Right lobe of liver (tissue), 4 donors: ENCODE data around the gene HDAC11.
"Not testable (repeated sequence)": the region's sequence is repeated elsewhere in the genome, so short reads cannot be mapped to it uniquely, and the experiment has no call there.

Source experiments
- POLR2A ChIP-seq: fragments of 450-650 bp; IDR thresholded peaks from one replicate; pipeline ENCODE4 v1.6.1; 2017; ENCODE audit warnings: antibody characterized with exemption, mild to moderate bottlenecking
- TF ChIP-seq, protein P1 (sequence below), 4 donors: fragments of 200-600 bp in 3 of 4; fragments of 450-650 bp in 1 of 4; IDR thresholded peaks; one replicate each; pipeline versions ENCODE4 v1.5.1 to v1.8.0; 2016 to 2022; ENCODE audit warnings: antibody characterized with exemption in 4 of 4, mild to moderate bottlenecking in 2 of 4
- donor health status: DM: no; HTN: no; CAD: no.
- donor health status: DM: no; HTN: no; CAD: no.
- donor health status: DM: no; HTN: yes; CAD: no.

DNA sequence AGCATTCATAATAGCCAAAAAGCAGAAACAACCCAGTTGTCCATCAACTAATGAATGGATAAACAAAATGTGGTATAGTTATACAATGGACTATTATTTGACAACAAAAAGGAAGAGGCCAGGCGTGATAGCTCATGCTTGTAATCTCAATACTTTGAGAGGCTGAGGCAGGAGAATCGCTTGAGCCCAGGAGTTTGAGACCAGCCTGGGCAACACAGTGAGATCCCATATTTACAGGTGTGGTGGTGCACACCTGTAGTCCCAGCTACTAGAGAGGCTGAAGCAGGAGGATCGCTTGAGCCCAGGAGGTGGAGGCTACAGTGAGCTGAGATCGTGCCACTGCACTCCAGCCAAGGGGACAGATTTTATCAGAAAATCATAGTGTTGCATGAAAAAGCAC is 43.9 kb upstream of the HDAC11 start:
- TF ChIP-seq, protein P1, sequence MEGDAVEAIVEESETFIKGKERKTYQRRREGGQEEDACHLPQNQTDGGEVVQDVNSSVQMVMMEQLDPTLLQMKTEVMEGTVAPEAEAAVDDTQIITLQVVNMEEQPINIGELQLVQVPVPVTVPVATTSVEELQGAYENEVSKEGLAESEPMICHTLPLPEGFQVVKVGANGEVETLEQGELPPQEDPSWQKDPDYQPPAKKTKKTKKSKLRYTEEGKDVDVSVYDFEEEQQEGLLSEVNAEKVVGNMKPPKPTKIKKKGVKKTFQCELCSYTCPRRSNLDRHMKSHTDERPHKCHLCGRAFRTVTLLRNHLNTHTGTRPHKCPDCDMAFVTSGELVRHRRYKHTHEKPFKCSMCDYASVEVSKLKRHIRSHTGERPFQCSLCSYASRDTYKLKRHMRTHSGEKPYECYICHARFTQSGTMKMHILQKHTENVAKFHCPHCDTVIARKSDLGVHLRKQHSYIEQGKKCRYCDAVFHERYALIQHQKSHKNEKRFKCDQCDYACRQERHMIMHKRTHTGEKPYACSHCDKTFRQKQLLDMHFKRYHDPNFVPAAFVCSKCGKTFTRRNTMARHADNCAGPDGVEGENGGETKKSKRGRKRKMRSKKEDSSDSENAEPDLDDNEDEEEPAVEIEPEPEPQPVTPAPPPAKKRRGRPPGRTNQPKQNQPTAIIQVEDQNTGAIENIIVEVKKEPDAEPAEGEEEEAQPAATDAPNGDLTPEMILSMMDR (IDR thresholded peaks at IDR 0.05) = not testable (repeated sequence)
- not testable (repeated sequence) for TF ChIP-seq POLR2A
